ENCODE measurements around the gene PDZRN4.
"Not testable (repeated sequence)": the region's sequence is repeated elsewhere in the genome, so short reads cannot be mapped to it uniquely, and the experiment has no call there.

Gene PDZRN4

DNA sequence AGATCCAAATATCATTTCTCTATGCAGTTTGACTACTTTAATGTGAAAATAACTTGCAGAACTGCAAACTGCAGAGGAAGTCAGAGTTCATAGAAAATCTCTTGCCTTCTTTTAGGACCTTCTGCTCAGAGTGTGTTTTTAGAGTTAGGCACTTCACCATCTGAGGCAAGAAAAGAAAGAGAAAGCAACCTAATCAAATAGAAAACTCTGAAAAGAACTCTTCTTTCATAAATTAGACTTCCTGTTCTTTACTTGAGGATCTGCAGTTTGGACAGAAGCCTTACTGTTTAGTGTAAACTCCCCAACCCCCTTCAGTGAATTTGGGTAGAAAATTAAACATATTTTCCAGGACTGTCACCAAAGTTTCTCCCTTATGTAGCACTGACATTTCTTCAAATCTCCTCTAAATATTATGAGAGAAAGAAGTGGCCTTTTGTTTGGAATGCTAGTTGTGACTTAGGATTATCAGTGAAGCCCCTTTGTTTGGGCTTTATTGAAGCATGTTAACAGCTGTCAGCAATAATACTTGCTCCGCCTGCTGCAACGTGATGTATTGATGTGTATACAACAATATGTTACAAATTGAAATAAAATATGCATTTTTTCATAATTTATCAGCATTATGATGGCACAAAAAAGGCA is 99.5 kb downstream of the PDZRN4 start:
- no peak for DNase-seq

- DNase-seq, result no peak
Observed at GRCh38 chr12:41288142-41288811, 100.2 kb downstream of the PDZRN4 start.

DNA sequence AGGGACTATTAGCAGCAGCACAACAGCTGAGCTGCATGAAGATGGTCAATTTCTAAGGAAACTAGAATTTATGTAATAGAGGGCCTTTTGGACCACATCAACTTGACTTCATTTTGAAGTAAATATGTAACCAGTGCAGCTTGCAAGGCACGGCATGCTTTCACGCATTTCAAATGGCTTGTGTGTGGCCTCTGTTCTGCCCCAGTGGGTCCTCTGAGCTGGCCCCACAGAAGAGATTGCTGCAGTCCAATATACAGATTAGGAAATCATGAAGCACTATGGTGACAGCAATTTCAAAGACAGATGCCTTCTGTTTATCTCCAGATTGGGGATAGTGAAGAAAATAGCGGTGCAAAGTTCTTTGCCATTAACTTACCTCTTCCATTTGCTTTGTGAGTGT is 101.4 kb downstream of the PDZRN4 start:
- no peak for DNase-seq

- no peak for DNase-seq
Observed at GRCh38 chr12:41293011-41293410, 104.9 kb downstream of the PDZRN4 start.

- DNase-seq, result no peak
Observed at GRCh38 chr12:41293461-41293860, 105.3 kb downstream of the PDZRN4 start.

DNA sequence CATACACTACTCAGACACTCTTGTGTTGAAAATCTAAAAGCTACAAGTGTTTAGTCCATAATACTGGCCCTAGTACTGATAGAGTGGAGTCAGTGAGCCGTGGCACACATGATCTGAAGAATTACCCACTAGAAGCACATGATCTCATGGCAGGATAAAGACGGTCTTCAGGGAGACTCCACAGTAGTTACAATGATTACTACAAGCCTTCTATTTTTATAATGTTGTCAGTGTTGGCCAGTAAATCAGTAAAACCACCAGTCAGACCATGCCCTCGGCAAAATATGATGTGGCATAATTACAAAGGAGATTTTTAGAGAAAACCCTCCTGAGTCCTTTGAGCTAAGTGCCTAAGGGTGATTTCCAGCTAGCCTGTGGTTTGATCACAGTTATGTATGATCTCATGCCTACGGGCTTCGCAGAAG is 114.9 kb downstream of the PDZRN4 start:
- no peak for DNase-seq

GRCh38 chr12:41304526-41304925 is 116.4 kb downstream of the PDZRN4 start:
- no peak for DNase-seq

- no peak for DNase-seq
Observed at GRCh38 chr12:41310367-41310766, 122.2 kb downstream of the PDZRN4 start.

- DNase-seq, result no peak
Observed at GRCh38 chr12:41311883-41312282, 123.8 kb downstream of the PDZRN4 start.

DNA sequence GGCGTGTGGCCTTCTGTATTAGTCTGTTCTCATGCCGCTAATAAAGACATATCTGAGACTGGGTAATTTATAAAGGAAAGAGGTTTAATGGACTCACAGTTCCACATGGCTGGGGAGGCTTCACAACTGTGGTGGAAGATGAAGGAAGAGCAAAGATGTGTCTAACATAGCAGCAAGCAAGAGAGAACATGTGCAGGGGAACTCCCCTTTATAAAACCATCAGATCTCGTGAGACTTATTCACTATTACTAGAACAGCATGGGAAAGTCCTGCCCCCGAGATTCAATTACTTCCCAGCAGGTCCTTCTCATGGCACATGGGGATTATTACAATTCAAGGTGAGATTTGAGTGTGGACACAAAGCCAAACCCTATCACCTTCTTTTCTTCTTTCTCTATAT is 124.3 kb downstream of the PDZRN4 start:
- DNase-seq, result not testable (repeated sequence)

- DNase-seq, result no peak
Observed at GRCh38 chr12:41325336-41325735, 137.2 kb downstream of the PDZRN4 start.

DNA sequence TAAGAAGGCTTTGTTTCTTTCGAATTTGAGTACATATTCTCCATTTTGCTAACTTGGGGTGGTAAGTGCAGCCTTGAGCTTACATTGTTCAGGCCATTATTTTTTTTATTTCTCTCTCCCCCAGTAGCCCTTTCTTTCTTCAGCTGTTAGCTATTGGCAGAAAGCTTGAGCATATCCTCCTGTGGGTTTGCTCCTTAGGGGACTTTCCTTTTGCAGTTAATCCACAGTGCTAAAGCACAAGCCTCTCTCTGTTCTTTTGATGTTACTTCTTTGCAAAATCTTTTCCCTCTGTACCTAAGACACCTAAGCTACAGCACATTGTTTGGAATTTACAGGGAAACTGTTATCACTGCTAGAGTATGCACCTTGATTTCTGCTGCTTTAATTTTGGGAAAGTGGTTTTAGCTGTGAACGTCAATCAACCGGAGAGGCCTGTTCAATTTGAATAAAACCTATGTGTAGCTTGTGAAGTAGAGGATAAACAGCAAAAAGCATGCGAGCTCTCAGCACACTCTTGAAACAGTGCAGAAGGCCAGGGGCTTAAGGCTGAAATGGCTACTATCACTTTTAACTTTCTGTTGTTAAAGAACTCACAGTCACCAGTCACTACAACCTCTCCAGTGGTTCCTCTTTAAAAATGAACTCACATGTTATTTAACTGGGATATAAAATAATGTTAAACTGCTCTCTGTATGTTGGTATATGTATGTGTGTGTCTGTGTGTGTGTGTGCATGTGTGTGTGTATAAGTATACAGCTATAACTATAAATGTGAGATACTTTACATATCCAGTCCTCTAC is 139.2 kb downstream of the PDZRN4 start:
- DNase-seq, result no peak

DNA sequence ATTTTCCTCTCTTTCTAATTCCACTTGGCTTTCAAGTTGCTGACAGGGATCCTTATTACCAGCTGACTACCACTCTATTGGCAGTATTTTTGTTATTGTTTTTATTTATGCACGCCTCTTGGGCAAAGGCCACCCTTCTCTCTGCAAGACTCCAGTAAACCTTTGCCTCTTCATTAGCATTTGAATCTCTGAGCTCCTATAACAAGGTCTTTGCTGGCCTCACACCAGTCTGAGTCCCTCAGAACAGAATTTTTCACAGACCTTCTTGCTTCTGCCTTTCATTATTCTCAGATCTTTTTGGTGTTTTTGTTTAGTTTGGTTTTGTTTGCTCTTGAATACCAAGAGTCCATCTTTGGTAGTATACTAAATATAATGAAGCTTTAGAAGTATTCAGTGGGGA is 145.9 kb downstream of the PDZRN4 start:
- no peak for DNase-seq

- DNase-seq, result no peak
Observed at GRCh38 chr12:41334390-41334789, 146.3 kb downstream of the PDZRN4 start.

GRCh38 chr12:41336041-41336549 is 148.0 kb downstream of the PDZRN4 start:
- no peak for DNase-seq

DNA sequence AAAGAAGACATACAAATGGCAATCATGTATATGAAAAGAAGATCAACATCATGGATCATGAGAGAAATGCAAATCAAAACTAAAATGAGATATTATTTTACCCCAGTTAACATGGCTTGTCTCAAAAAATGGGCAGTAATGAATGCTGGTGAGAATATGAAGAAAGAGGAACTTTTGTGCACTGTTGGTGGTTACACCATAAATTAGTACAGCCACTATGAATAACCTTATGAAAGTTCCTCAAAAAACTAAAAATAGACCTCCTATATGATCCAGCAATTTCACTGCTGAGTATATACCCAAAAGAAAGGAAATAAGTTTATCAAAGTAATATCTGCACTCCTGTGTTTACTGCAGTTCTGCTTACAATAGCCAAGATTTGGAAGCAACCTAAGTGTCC is 151.7 kb downstream of the PDZRN4 start:
- DNase-seq, result no peak

DNA sequence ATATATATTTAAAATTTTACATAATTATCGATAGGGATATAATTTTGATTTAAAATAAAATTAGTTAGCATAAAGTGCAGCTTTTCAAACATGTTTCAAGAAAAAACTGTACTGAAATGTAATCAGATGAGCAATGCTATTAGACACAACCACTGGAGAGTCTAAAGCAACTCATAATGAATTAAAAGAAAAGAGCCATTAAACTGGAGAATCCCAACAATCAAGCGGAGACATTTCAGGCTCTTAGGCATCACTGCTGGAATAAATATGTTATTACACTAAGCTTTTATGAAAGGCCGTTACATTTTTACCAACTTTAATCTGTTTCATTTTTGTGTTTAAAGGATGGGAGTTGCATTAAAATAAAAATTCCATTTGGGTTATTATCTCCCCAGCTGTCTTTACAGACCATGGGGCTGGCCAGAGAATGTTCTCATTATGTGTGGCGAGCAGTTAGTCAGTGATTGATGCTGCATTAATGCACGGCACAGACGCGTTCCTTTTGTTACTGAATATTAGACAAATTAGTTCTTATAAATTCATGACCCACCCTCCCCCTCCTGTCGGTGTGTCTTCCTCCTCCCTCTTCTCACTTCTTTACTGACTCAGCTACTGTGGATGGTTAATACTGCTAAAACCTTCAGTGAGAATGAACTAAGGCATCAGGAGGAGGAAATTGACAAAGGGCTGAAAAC is 156.8 kb downstream of the PDZRN4 start:
- DNase-seq, result no peak

GRCh38 chr12:41348198-41348597 is 160.1 kb downstream of the PDZRN4 start:
- no peak for DNase-seq

GRCh38 chr12:41356181-41356580 is 168.1 kb downstream of the PDZRN4 start:
- no peak for DNase-seq

- DNase-seq, result no peak
Observed at GRCh38 chr12:41361738-41362137, 173.6 kb downstream of the PDZRN4 start.

GRCh38 chr12:41362510-41362909 is 174.4 kb downstream of the PDZRN4 start:
- no peak for DNase-seq

- no peak for DNase-seq
Observed at GRCh38 chr12:41362931-41363330, 174.8 kb downstream of the PDZRN4 start.

- no peak for DNase-seq
Observed at GRCh38 chr12:41364211-41364610, 176.1 kb downstream of the PDZRN4 start.
